Measurements from ENCODE around the gene LBHD2. TPM values are rescaled to one million over a fixed set of nuclear protein-coding genes. Genes with fewer than 3 reads are reported as not detected.
A peak's percentile ranks its signal among the peaks of the same experiment; 100 is the strongest.

Gene LBHD2
- total and polyA plus RNA-seq, 2 of the 13 experiments (the other 11 are each of a cell fraction or from before 2014, with no cell fraction given): 0.67 to 1.00 TPM

- TF ChIP-seq ATF2 (CRISPR knock-in tag; IDR thresholded peaks at IDR 0.05) (no peak), BCL3 (CRISPR knock-in tag; IDR thresholded peaks at IDR 0.05) (no peak), ZNF589 (CRISPR knock-in tag; conservative IDR thresholded peaks at IDR 0.05) (no peak), ZNF230 (CRISPR knock-in tag; IDR thresholded peaks at IDR 0.05) (no peak), ZC3H4 (CRISPR knock-in tag; IDR thresholded peaks at IDR 0.05; ENCODE audit: borderline replicate concordance) (no peak), SIX4 (CRISPR knock-in tag; IDR thresholded peaks at IDR 0.05) (no peak), ARID5B (CRISPR knock-in tag; IDR thresholded peaks at IDR 0.05) (no peak), ZNF350 (CRISPR knock-in tag; IDR thresholded peaks at IDR 0.05; ENCODE audit: borderline replicate concordance, low read depth) (no peak), NFE2 (CRISPR knock-in tag; IDR thresholded peaks at IDR 0.05) (no peak), PREB (CRISPR knock-in tag; IDR thresholded peaks at IDR 0.05) (no peak), REXO4 (CRISPR knock-in tag; IDR thresholded peaks at IDR 0.05; ENCODE audit: borderline replicate concordance) (no peak), GLI4 (CRISPR knock-in tag; IDR thresholded peaks at IDR 0.05; ENCODE audit: borderline replicate concordance) (no peak), ZNF629 (CRISPR knock-in tag; conservative IDR thresholded peaks at IDR 0.05) (no peak), NRL (CRISPR knock-in tag; IDR thresholded peaks at IDR 0.05; ENCODE audit: borderline replicate concordance) (no peak), RBFOX2 (IDR thresholded peaks at IDR 0.05; ENCODE audit: low read depth, low read length) (0 out of 2 replicates have a peak, but pooled peaks have one; percentile 32), ZNF792 (CRISPR knock-in tag; IDR thresholded peaks at IDR 0.05) (no peak), NFIC (IDR thresholded peaks at IDR 0.05; ENCODE audit: low read length) (no peak), THAP7 (CRISPR knock-in tag; IDR thresholded peaks at IDR 0.05) (no peak), NR2F2 (IDR thresholded peaks at IDR 0.05; ENCODE audit: borderline replicate concordance, low read depth) (no peak), NR1H2 (CRISPR knock-in tag; IDR thresholded peaks at IDR 0.05; ENCODE audit: borderline replicate concordance, low read depth) (no peak)
These were observed 7.3 kb downstream of the LBHD2 start (continued) for GRCh38 chr14:103091041-103091882.
